Panc1 (cell line): Measurements from ENCODE around the gene RNPS1. TPM values are rescaled to one million over a fixed set of nuclear protein-coding genes. Genes with fewer than 3 reads are reported as not detected.

Experiments
- ATAC-seq: fragments of 200-7000 bp; cut with Tn5 transposase; 2 replicates; pipeline ENCODE4 v1.9.1; 2020; ENCODE audit warnings: mild to moderate bottlenecking, moderate library complexity
- BruUV-seq: library from RNA; stranded (reverse); fragments of 400-500 nt; replicated peaks from 2 replicates; lab custom pipeline; 2021; lab: Mats Ljungman, UMichigan
- CTCF ChIA-PET: fragments of 300-600 bp; sonication (Branson Sonifier 250); formaldehyde crosslinking; loops from one replicate; lab custom pipeline; 2022; ENCODE audit warnings: antibody characterized with exemption; lab: Charles Lee
- POLR2A ChIA-PET: fragments of 300-600 bp; sonication (Branson Sonifier 250); formaldehyde crosslinking; loops from one replicate; lab custom pipeline; 2022; ENCODE audit warnings: antibody characterized with exemption; lab: Charles Lee
- DNase-seq: peaks from one replicate; pipeline ENCODE4 v3.0.0-alpha.2; 2010; ENCODE audit warnings: low read depth, low spot score
- H3K27ac ChIP-seq: 2 replicates; pipeline ENCODE4 v1.5.1; 2011; ENCODE audit warnings: mild to moderate bottlenecking, low read length, inconsistent platforms
- H3K27me3 ChIP-seq: fragments of 200-500 bp; sonication (Bioruptor generic); 2 replicates; pipeline ENCODE4 v1.6.0; 2014; ENCODE audit warnings: low read length, inconsistent platforms; ENCODE audit not compliant: control insufficient read depth, insufficient read depth
- H3K36me3 ChIP-seq: fragments of 200-500 bp; sonication (Bioruptor generic); 2 replicates; pipeline ENCODE4 v1.5.1; 2014; ENCODE audit warnings: inconsistent platforms, mild to moderate bottlenecking, low read length, moderate library complexity; ENCODE audit not compliant: control insufficient read depth, insufficient read depth
- H3K4me1 ChIP-seq: 2 replicates; pipeline ENCODE4 v1.5.1; 2011; ENCODE audit warnings: inconsistent platforms, mild to moderate bottlenecking, low read length, moderate library complexity; ENCODE audit not compliant: control insufficient read depth, insufficient read depth
- H3K4me3 ChIP-seq, 2 experiments: 2 replicates each; pipeline ENCODE4 v1.5.1; 2011 to 2012; ENCODE audit warnings: low read depth in 2 of 2, low read length in 2 of 2, mild to moderate bottlenecking in 2 of 2, inconsistent platforms in 1 of 2, moderate library complexity in 1 of 2
- H3K9me3 ChIP-seq: fragments of 200-500 bp; sonication (Bioruptor generic); 2 replicates; pipeline ENCODE4 v1.5.1; 2014; ENCODE audit warnings: low read depth, mild to moderate bottlenecking, inconsistent platforms, low read length, moderate library complexity; ENCODE audit not compliant: control insufficient read depth, insufficient read depth
- CTCF ChIP-seq: fragments of 450-650 bp; IDR thresholded peaks from 2 replicates; pipeline ENCODE4 v1.5.1; 2017; ENCODE audit warnings: mild to moderate bottlenecking
- POLR2AphosphoS5 ChIP-seq: IDR thresholded peaks from 2 replicates; pipeline ENCODE4 v1.6.1; 2012; ENCODE audit warnings: mild to moderate bottlenecking, low read depth, low read length, moderate library complexity
- REST ChIP-seq, 2 experiments: IDR thresholded peaks; 2 replicates each; pipeline ENCODE4 v1.6.1; 2011 to 2012; ENCODE audit warnings: low read depth in 2 of 2, control low read depth in 1 of 2, low read length in 1 of 2, mild to moderate bottlenecking in 1 of 2, moderate library complexity in 1 of 2; ENCODE audit not compliant: insufficient read depth in 1 of 2
- SIN3A ChIP-seq: IDR thresholded peaks from 2 replicates; pipeline ENCODE4 v1.6.1; 2012; ENCODE audit warnings: low read depth, mild to moderate bottlenecking, low read length, moderate library complexity, borderline replicate concordance; ENCODE audit not compliant: insufficient read depth
- TCF7L2 ChIP-seq: IDR thresholded peaks from 2 replicates; pipeline ENCODE4 v1.6.1; 2011; ENCODE audit warnings: mild to moderate bottlenecking, low read depth, low read length, inconsistent platforms
- in situ Hi-C: cut with HindIII; loops from 2 replicates; pipeline ENCODE4 v1.10.0; 2016; ENCODE audit warnings: low sequenced_read_pairs, low pct_unique_long_range_greater_than_20kb
- intact Hi-C: fragments of 100-400 bp; cut with micrococcal nuclease; formaldehyde crosslinking; loops from one replicate; pipeline ENCODE4 v1.10.0; 2022; ENCODE audit not compliant: unreplicated experiment
- total RNA-seq: library from RNA; stranded (reverse); gene quantifications from one replicate; pipeline ENCODE4 v1.2.1, GENCODE V29; 2021; ENCODE audit not compliant: unreplicated experiment

Gene RNPS1
- total RNA-seq, 1 experiment from 2014 or later = 249 TPM

- DNase-seq (no peak), ATAC-seq (no peak)
- Histone ChIP-seq H3K4me3 (no peak overlapping the region), H3K9me3 (no peaks in the 10 kb centered on the region), H3K27ac (no peak overlapping the region), H3K36me3 (no peaks in the 10 kb centered on the region), H3K4me1 (no peaks in the 10 kb centered on the region), H3K27me3 (no peaks in the 10 kb centered on the region)
- in situ Hi-C loops = no loop called here
- intact Hi-C loops = no loop called here
- no peak for TF ChIP-seq REST (IDR thresholded peaks at IDR 0.05; ENCODE audit: insufficient read depth in 1 of 2, low read depth in 2 of 2, low read length in 1 of 2)
- ChIA-PET POLR2A (no interaction called here), CTCF (no interaction called here)
- BruUV-seq = no TSS peak
These were observed 40.4 kb upstream of the RNPS1 start for GRCh38 chr16:2308089-2308962.

- no peak for ATAC-seq
- H3K36me3 ChIP-seq = no peaks in the 10 kb centered on the region
- intact Hi-C loops = no loop called here
- CTCF ChIA-PET = no interaction called here
- H3K4me3 ChIP-seq = no peak overlapping the region
- BruUV-seq = no TSS peak
- H3K4me1 ChIP-seq = no peaks in the 10 kb centered on the region
- DNase-seq = no peak
- no peak for TF ChIP-seq CTCF
- in situ Hi-C loops = no loop called here
- no peak overlapping the region for H3K27ac ChIP-seq
- no peaks in the 10 kb centered on the region for H3K9me3 ChIP-seq
- POLR2A ChIA-PET = interaction anchor here (0.6 kb wide), 1 partner anchor 10 kb away, joined by 5 read pairs; no protein-coding TSS in a partner anchor
- no peaks in the 10 kb centered on the region for H3K27me3 ChIP-seq
These were observed 31.9 kb upstream of the RNPS1 start for GRCh38 chr16:2299915-2300192.

GRCh38 chr16:2299121-2299914 lies 31.4 kb upstream of the RNPS1 start:
- no peak overlapping the region for H3K27ac ChIP-seq
- no peaks in the 10 kb centered on the region for H3K36me3 ChIP-seq
- no peak overlapping the region for H3K4me3 ChIP-seq
- ATAC-seq (peak; percentile 45), DNase-seq (no peak)
- H3K4me1 ChIP-seq = no peaks in the 10 kb centered on the region
- intact Hi-C loops (no loop called here), in situ Hi-C loops (no loop called here)
- H3K27me3 ChIP-seq = no peaks in the 10 kb centered on the region
- CTCF ChIA-PET = no interaction called here
- POLR2A ChIA-PET = interaction anchor here (0.6 kb wide), 1 partner anchor 10 kb away, joined by 5 read pairs; no protein-coding TSS in a partner anchor
- no TSS peak for BruUV-seq
- no peaks in the 10 kb centered on the region for H3K9me3 ChIP-seq
- TF ChIP-seq TCF7L2 = no peak
- no peak for TF ChIP-seq REST (IDR thresholded peaks at IDR 0.05; ENCODE audit: insufficient read depth in 1 of 2, low read depth in 2 of 2, low read length in 1 of 2)
- no peak for TF ChIP-seq SIN3A
- TF ChIP-seq POLR2AphosphoS5 = no peak
